ENCODE measurements around the gene DKKL1.

The DKKL1 gene

DNA sequence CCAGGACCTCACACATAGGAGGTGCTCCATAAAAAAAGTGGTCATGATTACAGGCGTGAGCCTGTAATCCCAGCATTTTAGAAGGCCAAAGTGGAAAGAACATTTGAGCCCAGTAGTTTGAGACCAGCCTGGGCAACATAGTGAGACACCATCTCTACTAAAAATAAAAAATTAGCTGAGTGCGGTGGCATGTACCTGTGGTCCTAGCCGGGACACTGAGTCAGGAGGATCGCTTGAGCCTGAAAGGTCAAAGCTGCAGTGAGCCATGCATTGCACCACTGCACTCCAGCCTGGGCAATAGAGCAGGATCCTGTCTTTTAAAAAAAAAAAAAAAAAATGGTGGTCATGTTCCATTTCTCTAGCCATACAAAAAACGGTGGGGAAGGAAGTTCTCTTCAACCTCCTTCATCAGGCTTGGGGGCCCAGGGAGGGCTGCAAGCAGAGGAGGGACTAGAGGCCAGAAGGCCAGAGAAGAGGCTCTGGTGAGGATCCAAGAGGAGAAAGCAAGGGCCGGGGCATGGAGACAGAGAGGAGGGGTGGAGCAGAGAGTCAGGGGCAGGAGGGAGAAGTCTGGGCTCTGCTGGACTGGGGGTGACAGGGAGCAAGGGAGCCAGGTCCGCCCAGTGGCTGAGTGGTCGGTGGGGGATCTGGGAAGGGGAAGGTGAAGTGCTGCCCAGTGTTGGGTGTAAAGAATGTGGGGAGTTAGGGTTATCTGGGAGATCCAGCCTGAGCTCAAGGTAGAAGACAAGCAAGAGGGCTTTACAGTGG, 33.2 kb downstream of the DKKL1 start:
- DNase-seq (ENCODE audit: low read depth, low spot score) = no peak

DNA sequence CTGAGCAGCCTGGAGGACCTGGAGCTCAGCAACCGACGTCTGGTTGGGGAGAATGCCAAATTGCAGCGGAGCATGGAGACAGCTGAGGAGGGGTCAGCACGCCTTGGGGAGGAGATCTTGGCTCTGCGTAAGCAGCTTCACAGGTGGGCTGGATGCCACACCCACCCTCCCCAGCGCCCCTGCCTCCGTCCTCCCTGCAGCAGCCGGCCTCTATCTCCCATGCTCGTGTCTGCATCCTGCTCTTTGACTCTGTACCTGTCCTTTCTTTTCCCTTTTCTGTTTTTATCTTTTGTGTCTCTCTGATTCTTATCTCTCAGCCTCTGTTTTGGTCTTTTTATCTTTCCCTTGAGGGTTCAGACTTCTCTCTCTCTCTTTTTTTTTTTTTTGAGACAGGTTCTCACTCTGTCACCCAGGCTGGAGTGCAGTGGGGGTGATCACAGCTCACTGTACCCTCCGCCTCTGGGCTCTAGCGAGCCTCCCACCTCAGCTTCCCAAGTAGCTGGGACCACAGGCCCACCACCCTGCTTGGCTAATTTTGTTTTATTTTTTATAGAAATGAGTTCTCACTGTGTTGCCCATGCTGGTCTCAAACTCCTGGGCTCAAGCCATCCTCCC, 34.4 kb downstream of the DKKL1 start:
- DNase-seq (ENCODE audit: low read depth, low spot score) = no peak

DNA sequence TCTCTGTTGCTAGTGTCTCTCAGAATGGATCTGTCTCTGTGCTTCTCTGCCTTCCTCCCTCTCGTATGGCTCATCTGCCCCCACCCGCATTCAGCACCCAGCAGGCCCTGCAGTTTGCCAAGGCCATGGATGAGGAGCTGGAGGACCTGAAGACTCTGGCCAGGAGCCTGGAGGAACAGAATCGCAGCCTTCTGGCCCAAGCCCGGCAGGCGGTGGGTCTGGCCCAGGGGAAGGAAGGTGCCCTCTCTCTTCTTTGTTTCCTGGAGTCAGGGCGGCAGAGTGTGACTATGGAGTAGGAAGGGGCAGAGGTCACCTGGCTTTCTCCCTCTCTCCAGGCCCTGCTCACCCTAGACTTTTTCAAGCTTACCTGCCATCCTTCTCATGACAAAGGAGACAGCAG, 35.3 kb downstream of the DKKL1 start:
- no peak for DNase-seq (ENCODE audit: low read depth, low spot score)

DNA sequence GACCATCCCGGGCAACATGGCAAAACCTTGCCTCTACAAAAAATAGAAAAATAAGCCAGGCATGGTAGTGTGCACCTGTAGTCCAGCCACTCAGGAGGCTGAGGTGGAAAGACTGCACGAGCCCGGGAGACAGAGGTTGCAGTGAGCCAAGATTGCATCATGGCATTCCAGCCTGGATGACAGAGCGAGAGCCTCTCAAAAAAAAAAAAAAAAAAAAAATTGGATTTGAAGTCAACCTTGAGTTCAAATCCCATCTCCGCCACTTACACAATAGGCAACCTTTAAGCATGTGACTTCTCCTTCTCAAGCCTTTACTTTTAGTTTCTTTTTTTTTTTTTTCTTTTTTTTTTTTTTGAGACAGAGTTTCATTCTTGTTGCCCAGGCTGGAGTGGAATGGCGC, 36.4 kb downstream of the DKKL1 start:
- DNase-seq (ENCODE audit: low read depth, low spot score) = no peak

DNA sequence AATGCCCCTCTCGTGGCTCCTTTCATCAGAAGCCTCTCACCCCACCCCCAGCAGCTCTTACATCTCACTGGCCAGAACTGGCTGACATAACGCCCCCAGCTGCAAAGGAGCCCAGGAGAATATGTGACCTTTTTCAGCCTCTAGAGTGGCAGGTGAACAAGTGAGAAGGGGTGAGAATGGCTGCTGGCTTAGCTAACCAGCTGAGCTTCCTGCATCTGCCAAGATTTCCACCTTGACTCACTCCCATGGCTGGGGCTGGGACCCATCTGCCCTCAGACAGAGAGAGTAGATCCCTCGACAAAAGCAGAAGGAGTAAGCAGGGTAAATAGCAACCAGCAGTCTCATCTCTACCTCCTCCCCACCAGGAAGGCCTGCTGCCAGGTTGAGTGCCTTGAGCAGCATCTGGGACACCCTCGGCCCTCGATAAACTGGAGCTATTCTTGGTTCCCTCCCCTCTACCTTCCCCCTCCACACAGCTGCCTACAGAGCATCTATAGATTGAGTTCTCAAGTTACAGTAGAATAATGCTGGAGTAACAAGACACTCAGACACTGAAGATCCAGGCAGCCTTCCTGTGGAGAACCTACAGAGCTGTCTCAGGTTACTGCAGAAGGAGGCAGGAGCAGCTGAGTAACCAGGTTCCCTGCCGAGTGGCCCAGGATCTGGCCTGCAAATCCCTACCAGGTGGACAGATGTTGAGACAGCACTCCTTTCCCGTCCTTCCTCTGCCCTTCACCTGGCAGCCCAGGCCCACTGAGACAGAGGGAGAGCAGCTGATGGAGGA, 39.9 kb downstream of the DKKL1 start:
- DNase-seq (ENCODE audit: low read depth, low spot score) = no peak

DNA sequence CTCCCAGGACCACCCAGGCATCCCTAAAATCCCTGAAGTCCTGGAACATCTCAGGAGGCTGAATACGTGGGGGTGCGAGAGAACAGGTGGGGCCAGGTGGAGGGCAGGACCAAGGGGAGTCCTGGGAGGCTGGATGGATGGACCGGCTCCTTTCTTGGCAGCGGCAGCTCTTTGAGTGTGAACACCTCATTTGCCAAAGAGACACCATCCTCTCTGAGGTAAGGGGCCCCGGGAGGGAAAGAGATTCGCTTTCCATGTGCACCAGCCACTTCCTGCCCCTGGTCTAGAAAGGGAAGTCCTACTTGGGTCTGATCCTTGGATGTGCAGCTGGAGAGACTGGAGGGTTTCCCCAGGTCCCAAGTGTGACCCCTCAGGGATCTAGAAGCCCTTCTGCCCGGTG, 43.4 kb downstream of the DKKL1 start:
- no peak for DNase-seq (ENCODE audit: low read depth, low spot score)

DNA sequence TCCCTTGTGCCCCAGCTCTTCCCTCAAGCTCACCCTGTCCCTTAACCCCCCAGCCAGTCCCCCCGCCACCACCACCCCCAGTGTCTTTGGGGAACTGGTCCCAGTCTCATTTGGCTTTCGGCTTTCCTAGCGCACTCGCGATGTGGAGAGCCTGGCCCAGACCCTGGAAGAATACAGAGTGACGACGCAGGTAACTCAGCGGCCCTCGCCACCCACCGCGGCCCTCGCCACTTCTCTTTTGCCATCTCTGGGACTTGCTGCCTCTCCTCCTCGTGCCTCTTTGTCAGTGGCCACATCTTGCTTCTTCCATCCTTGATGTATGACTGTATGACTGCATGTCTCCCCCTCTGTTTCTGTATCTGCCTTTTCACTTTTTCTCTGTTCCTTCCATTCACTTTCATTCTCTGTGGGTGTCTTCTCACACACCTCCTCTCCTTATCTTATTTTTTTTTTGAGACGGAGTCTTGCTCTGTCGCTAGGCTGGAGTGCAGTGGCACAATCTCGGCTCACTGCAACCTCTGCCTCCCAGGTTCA, 43.9 kb downstream of the DKKL1 start:
- no peak for DNase-seq (ENCODE audit: low read depth, low spot score)

DNA sequence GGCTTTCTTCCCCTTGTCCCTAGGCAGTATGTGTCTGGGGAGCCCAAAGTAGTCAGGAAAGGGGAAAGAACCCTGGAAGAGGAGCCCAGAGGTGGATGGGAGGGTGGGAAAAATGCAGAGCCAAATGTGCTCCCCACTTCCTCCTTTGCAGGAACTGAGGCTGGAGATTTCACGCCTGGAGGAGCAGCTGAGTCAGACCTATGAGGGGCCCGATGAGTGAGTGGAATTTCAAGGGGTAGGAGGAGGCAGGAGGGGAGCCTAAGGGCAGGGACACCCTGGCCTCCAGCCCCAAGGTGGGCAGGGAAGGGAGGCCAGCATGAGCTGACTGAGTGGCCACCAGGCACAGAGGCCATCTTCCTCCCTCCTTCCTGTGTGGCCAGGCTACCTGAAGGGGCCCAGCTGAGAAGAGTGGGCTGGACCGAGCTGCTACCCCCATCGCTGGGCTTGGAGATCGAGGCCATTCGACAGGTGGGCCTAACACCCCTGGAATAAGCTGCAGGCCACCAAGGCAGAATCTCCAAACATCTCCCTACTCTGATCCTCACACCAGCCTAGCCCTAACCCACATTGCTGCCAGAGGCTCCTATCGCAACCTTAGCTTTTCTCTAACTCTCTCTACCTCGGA, 45.3 kb downstream of the DKKL1 start:
- DNase-seq (ENCODE audit: low read depth, low spot score) = no peak

DNA sequence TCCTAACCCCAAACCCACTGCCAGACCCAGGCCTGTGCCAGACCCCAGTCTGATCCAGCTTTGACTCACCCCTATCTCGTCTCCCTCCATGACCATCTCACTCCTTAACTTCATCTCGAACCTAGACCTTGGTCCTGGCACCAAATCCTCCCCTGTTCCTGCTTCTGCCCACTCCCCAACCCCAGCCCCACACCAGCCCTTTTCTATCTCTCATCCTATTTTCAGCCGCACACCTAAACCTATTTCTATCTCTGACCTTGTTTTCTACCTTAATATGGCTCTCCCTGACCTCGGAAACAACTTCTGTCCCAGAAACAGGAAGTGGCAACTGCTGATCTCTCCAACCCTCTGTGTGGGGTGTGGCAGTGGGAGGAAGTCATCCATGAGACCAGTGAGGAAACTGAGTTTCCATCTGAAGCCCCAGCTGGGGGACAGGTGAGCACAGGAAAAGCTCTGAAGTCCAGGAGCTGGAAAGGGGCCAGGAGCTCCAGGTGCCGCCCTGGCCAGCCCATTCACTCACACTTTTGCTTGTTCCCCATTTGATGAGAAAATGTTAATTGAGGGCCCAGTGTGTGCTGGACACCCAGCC, 45.9 kb downstream of the DKKL1 start:
- DNase-seq (ENCODE audit: low read depth, low spot score) = no peak

DNA sequence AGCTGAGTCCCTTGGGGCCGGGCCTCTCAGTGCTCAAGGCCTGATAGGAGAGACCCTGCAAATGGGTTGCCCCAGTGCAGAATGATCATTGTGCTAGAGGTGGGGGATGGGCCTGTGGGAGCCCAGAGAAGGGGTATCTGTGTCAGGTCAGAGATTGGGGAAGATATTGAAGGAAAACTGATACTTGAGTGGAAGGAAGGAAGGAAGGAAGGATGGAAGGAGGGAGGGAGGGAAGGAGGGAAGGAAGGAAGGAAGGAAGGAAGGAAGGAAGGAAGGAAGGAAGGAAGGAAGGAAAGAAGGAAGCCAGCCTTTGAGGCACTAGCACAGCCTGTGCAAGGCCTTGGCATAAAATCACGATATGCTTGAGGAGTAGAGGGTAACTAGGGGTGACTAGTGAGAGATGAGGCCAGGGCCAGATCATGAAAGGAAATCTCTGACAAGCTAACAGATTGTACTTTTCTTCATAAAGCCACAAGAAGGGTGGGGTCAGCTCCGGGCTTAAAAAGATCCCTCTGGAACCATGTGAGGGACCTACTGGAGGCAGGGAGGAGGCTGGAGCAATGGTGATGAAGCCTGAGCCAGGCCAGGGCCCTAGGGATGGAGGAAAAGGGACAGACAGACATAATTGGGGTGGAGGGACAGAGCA, 48.1 kb downstream of the DKKL1 start:
- DNase-seq (ENCODE audit: low read depth, low spot score) = no peak

DNA sequence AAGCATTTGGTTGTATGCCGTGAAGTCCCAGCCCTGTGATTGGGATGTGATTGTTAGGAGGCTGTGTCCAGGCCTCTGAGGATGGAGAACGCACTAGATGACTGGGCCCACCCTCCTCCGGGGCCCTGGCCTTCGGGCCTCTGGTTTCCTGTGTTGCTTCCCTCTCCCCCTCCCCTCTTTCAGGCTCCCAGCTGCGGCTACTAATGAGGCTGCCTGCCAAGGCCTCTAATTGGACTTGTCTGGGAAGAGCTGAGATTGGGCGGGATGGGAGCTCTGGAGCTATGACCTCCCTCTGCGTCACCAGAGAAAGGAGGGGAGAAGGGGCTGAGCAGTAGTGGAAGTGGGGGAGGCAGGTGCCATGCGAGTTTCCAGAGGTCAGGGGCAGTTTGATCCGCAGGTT, 49.7 kb downstream of the DKKL1 start:
- peak; percentile 40 for DNase-seq (ENCODE audit: low read depth, low spot score)

DNA sequence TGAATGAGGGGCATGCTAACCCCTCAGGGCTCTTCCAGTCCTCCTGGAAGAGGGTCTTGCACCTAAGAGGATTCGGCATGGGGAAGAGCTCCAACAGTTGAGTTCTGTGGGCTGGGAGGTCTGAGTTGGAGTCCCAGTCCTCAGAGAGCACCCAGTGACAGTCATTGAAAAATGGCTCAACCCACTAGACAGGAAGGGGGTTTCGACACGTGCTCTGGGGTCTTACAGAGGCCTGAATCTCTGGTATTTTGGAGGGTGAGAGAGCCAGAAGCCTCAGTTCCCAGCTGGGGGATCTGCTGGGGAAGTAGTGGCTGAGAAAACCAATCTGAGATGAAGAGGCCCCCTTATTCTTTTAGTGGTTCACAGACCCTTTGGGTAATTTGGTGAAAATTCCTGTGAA, 50.6 kb downstream of the DKKL1 start:
- no peak for DNase-seq (ENCODE audit: low read depth, low spot score)

DNA sequence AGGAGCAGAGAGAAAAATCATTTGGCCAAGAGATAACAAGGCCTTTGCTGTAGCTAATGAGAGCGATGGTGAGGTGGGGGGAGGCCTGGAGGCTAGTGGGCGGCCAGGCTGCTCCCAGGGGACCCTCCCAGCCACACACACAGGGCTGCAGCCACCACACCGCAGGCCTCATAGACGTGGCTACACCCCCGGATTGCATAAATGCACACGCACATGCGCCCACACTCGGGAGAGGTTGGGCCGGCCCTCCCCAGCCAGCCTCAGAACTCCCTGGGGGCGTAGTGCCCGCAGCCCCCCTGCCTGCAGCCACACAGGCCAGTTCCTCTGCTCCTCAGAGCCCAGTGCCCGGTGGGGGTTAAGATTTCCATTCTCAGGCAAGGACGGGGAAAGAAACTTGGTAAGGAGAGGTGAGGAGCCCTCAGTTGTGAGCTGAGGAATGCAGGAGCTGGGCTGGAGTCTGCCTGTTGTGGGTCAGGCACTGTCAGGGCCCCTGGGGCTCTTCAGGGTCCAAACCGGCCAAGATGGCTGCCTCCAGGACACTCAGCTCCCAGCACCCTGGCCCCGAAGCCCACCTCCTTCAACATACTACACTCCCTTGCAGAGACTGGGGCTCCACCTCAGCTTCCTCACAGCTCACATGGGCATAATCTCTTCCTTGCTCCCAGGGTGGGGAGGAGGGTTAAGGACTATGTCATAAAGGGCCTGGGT, 51.6 kb downstream of the DKKL1 start:
- no peak for DNase-seq (ENCODE audit: low read depth, low spot score)

DNA sequence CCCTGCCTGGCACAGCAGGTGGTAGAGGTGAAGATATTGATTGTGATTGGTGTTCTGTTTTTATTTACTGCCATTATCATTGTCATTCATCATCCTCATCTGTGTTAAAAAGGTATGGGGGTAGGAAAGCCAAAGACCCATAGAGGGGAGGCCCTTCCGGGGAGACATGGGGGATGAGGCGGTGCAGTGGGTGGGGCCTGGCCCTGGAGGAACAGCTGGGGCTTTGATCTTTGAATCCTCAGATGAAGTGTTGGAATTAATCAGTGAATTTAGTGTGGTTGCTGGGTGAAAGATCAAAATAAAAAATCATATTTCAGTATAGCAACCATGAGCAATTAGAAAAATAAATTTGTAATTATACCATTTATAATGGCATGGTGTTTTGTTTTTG, 52.1 kb downstream of the DKKL1 start:
- no peak for DNase-seq (ENCODE audit: low read depth, low spot score)

DNA sequence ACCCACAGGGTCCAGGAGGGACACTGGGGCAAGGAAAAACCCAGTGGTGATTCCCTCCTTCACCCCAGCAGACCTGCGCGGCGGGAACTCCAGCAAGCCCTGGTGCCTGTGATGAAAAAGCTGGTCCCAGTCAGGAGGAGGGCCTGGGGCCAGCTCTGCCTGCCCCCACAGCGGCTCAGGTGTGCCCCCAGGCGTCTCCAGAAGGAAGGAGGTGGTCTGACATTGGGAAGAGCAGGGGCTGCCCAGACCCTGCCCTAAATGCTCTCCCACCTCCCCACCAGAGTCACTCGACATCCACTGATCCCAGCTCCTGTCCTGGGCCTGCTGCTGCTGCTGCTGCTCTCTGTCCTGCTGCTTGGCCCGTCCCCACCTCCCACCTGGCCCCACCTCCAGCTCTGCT, 53.4 kb downstream of the DKKL1 start:
- DNase-seq (ENCODE audit: low read depth, low spot score) = no peak

DNA sequence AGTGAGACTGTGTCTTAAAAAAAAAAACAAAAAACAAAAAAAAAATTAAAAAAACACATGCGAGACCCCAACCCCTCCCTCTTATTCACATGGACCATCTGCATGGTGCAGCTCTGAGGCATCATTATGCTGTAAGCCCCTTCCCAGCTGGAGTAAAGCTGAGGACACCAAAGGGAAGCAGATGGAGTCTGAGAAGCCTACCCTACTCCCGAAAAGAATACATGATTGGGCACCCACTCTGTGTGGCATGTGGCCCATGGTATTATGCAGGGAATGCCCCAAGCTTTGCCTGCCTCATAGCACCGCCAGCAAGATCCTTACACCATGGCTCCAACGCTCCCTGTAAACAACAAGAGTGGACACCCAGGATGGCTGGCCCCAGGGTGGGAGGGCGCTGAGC, 54.8 kb downstream of the DKKL1 start:
- DNase-seq (ENCODE audit: low read depth, low spot score) = no peak

DNA sequence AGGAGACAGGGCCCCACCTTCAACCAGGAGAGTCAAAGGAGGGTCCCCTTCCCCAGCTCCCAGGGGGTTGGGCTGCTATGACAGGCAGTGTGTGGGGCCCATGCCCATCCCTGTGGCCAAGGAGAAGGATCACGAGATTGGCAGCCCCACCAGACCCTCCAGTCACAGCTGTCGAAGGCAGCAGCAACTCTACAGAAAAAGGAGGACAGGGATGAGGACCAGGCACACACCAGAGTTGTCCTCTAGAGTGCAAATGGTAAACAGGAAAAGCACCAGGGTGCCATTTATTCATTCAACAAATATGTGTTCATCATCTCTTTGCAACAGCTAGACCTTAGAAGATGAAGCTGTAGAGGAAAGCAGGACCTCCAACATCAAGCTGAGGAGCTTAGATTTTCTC, 55.5 kb downstream of the DKKL1 start:
- no peak for DNase-seq (ENCODE audit: low read depth, low spot score)

DNA sequence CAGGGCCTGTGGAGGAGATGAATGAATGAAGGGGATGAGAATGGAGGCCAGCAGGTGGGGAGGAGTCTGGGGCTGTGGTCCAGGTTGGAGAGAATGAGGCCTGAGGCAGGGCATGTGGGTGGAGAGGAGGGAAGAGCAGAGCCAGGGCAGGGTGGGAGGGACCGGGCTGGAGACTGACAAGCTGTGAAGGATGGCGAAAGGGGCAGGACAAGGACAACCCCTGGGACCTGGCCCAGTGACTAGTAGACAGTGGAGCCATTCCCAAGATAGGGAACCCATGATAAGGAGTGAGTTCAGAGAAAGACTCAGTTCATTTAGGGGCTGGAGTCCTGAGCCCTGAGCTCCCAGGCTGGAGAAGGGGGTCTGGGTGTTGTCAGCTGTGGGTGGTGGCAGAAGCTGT, 56.5 kb downstream of the DKKL1 start:
- no peak for DNase-seq (ENCODE audit: low read depth, low spot score)

DNA sequence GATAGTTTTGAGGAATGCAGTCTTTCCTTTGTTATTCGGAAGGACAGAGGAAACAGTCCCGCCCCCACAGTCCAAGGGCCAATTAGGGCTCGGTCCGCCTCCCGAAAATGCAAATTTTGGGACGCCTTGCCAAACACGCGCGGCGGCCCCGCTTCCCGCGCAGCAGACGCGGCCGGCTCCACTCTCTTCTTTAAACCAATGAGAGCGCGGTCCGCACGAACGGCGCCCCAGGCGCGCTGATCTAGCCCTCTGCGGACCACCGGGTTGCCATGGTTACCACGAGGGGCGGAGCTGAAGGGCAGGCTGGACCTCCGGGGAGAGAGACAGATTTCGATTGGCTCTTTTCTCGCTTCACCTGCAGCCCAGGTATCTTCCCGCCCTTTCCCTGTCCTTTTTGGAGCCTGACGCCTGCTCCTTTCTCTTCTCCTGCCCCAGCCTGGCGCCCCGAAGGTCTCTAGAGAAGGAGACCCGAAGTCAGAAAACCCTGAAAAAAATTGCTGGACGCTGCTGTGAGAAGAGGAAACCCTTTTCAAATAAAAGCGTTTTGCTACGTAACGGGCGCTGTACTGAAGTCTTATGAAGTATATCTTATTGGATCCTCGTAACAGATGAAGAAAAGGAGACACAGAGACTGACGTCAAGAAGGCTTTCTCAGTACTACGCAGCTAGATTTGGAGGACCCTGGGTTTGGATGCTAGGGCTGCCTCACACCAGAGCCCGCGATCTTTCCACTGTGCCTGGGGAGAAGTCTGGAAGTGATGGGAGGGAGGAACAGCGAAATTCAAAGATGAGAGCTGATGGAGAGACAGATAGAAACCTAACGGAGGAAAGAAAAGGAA, 57.6 kb downstream of the DKKL1 start:
- DNase-seq (ENCODE audit: low read depth, low spot score) = peak; percentile 76

DNA sequence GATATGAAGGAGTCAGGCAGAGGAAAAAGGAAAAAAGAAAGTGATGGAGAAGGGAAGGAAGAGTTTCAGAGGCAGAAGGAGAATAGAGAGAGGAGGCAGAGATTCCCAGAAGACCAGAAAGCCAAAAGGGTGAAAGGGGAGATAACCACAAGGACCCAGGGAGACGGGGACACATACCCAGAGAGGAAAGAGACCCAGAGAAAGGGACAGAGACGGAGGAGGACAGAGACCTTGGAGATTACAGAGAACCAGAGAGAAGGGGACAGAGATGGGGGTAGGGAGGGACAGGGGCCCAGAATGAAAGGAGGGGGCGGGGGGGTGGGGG, 58.2 kb downstream of the DKKL1 start:
- no peak for DNase-seq (ENCODE audit: low read depth, low spot score)
